Measurements from ENCODE around the gene TMEM135.

Gene TMEM135

GRCh38 chr11:87295237-87295636 lies 257.5 kb downstream of the TMEM135 start:
- H3K4me3 ChIP-seq (ENCODE audit: low read depth, low read length) = no peak overlapping the region
- TF ChIP-seq CTCF (IDR thresholded peaks at IDR 0.05; ENCODE audit: low read depth, low read length) = no peak

- no peak overlapping the region for H3K4me3 ChIP-seq (ENCODE audit: low read depth, low read length)
- TF ChIP-seq CTCF (IDR thresholded peaks at IDR 0.05; ENCODE audit: low read depth, low read length) = no peak
Measured at GRCh38 chr11:87296627-87297026, 258.9 kb downstream of the TMEM135 start.

GRCh38 chr11:87298155-87298554 lies 260.4 kb downstream of the TMEM135 start:
- no peak for TF ChIP-seq CTCF (IDR thresholded peaks at IDR 0.05; ENCODE audit: low read depth, low read length)
- no peak overlapping the region for H3K4me3 ChIP-seq (ENCODE audit: low read depth, low read length)

GRCh38 chr11:87299041-87299481 lies 261.3 kb downstream of the TMEM135 start:
- no peak overlapping the region for H3K4me3 ChIP-seq (ENCODE audit: low read depth, low read length)
- no peak for TF ChIP-seq CTCF (IDR thresholded peaks at IDR 0.05; ENCODE audit: low read depth, low read length)

- no peak for TF ChIP-seq CTCF (IDR thresholded peaks at IDR 0.05; ENCODE audit: low read depth, low read length)
- H3K4me3 ChIP-seq (ENCODE audit: low read depth, low read length) = no peak overlapping the region
Measured at GRCh38 chr11:87300640-87301380, 263.1 kb downstream of the TMEM135 start.

- no peak overlapping the region for H3K4me3 ChIP-seq (ENCODE audit: low read depth, low read length)
- no peak for TF ChIP-seq CTCF (IDR thresholded peaks at IDR 0.05; ENCODE audit: low read depth, low read length)
Measured at GRCh38 chr11:87301785-87302540, 264.2 kb downstream of the TMEM135 start.

- no peak for TF ChIP-seq CTCF (IDR thresholded peaks at IDR 0.05; ENCODE audit: low read depth, low read length)
- no peak overlapping the region for H3K4me3 ChIP-seq (ENCODE audit: low read depth, low read length)
Measured at GRCh38 chr11:87304412-87304811, 266.7 kb downstream of the TMEM135 start.

Data from WI38 (cell line).